OCI-LY7 (cell line): ENCODE results near the gene SMAGP. TPM values are rescaled to one million over a fixed set of nuclear protein-coding genes. Genes with fewer than 3 reads are reported as not detected.

Source experiments
- BruUV-seq: library from RNA; stranded (reverse); fragments of 400-500 nt; replicated peaks from 2 replicates; lab custom pipeline; 2021; lab: Mats Ljungman, UMichigan
- CTCF ChIA-PET: fragments of 300-600 bp; sonication (Branson Sonifier 250); formaldehyde crosslinking; loops from one replicate; lab custom pipeline; 2022; ENCODE audit warnings: antibody characterized with exemption; ENCODE audit not compliant: unreplicated experiment; lab: Charles Lee
- POLR2A ChIA-PET: fragments of 300-600 bp; sonication (Branson Sonifier 250); formaldehyde crosslinking; loops from one replicate; lab custom pipeline; 2022; ENCODE audit warnings: antibody characterized with exemption; lab: Charles Lee
- DNase-seq: peaks from one replicate; pipeline ENCODE4 v3.0.0-alpha.2; 2015; ENCODE audit warnings: low spot score
- H2AFZ ChIP-seq: fragments of 200-600 bp; sonication (generic), shearing (Covaris generic); 2 replicates; pipeline ENCODE4 v1.6.1; 2014; ENCODE audit warnings: mild to moderate bottlenecking, antibody characterized with exemption, low read length, moderate library complexity
- H3K27ac ChIP-seq: fragments of 200-600 bp; sonication (generic); 2 replicates; pipeline ENCODE4 v1.5.1; 2014; ENCODE audit warnings: mixed run types, low read depth, mild to moderate bottlenecking, moderate library complexity, low read length, inconsistent platforms; ENCODE audit not compliant: poor library complexity, severe bottlenecking
- H3K36me3 ChIP-seq: fragments of 200-600 bp; sonication (generic); 2 replicates; pipeline ENCODE4 v1.6.1; 2014; ENCODE audit warnings: mild to moderate bottlenecking, antibody characterized with exemption, low read length, moderate library complexity, mixed read lengths; ENCODE audit not compliant: insufficient read depth
- H3K4me1 ChIP-seq: fragments of 200-600 bp; sonication (generic); 2 replicates; pipeline ENCODE4 v1.5.1; 2014; ENCODE audit warnings: mild to moderate bottlenecking, low read length; ENCODE audit not compliant: insufficient read depth, poor library complexity, severe bottlenecking
- H3K4me2 ChIP-seq: fragments of 200-600 bp; sonication (generic); 2 replicates; pipeline ENCODE4 v1.6.1; 2014; ENCODE audit warnings: mild to moderate bottlenecking, low read length
- H3K4me3 ChIP-seq: fragments of 200-600 bp; sonication (generic); 2 replicates; pipeline ENCODE4 v1.5.1; 2014; ENCODE audit warnings: mild to moderate bottlenecking, low read depth, low read length; ENCODE audit not compliant: poor library complexity, severe bottlenecking
- H3K79me2 ChIP-seq: fragments of 200-600 bp; sonication (generic); 2 replicates; pipeline ENCODE4 v1.6.1; 2016; ENCODE audit warnings: low read depth, mild to moderate bottlenecking, low read length, moderate library complexity, mixed read lengths; ENCODE audit not compliant: insufficient read depth
- H3K9me2 ChIP-seq: fragments of 200-600 bp; sonication (generic); 2 replicates; pipeline ENCODE4 v1.6.1; 2016; ENCODE audit warnings: mild to moderate bottlenecking, low read length, mixed read lengths; ENCODE audit not compliant: insufficient read depth
- H3K9me3 ChIP-seq: fragments of 200-600 bp; sonication (generic); 2 replicates; pipeline ENCODE4 v1.6.1; 2014; ENCODE audit warnings: mild to moderate bottlenecking, mixed run types, low read length, mixed read lengths
- H4K20me1 ChIP-seq: fragments of 200-600 bp; sonication (generic); 2 replicates; pipeline ENCODE4 v1.6.1; 2014; ENCODE audit warnings: mild to moderate bottlenecking, antibody characterized with exemption, low read length, moderate library complexity, mixed read lengths; ENCODE audit not compliant: insufficient read depth
- CTCF ChIP-seq: fragments of 200-600 bp; sonication (generic); conservative IDR thresholded peaks from 2 replicates; pipeline ENCODE4 v1.5.1; 2014; ENCODE audit warnings: mild to moderate bottlenecking, antibody characterized with exemption, low read length, moderate library complexity, mixed read lengths
- EZH2phosphoT487 ChIP-seq: fragments of 200-600 bp; sonication (generic); IDR thresholded peaks from 2 replicates; pipeline ENCODE4 v1.6.1; 2018; ENCODE audit warnings: low read depth, borderline replicate concordance, mild to moderate bottlenecking, mixed run types, antibody characterized with exemption, low read length, moderate library complexity, mixed read lengths
- intact Hi-C: fragments of 100-400 bp; cut with micrococcal nuclease; formaldehyde crosslinking; loops from one replicate; pipeline ENCODE4 v1.10.0; 2022; ENCODE audit not compliant: unreplicated experiment
- total RNA-seq, 2 experiments: library from RNA; depleted of rRNA in 1 of 2; stranded (reverse); fragments of >200 nt in 1 of 2; shearing (Covaris generic) in 1 of 2; gene quantifications; 2 replicates each; pipeline ENCODE4 v1.2.3, GENCODE V29; 2014 to 2022

The SMAGP gene
- total RNA-seq, 2 experiments from 2014 or later, result 2.6 TPM; not detected in 1

GRCh38 chr12:51240971-51241370, 29.2 kb downstream of the SMAGP start:
- H3K9me3 ChIP-seq, result no peaks in the 10 kb centered on the region
- H3K9me2 ChIP-seq, result no peaks in the 10 kb centered on the region
- peaks cover 17% of the 10 kb centered on the region for H3K79me2 ChIP-seq
- no peak for DNase-seq
- intact Hi-C loops, result no loop called here
- peaks cover 18% of the 10 kb centered on the region for H3K4me1 ChIP-seq
- TF ChIP-seq EZH2phosphoT487 (no peak), CTCF (no peak)
- H3K4me2 ChIP-seq, result no peak overlapping the region
- no peak overlapping the region for H3K4me3 ChIP-seq
- no peak overlapping the region for H3K27ac ChIP-seq
- H4K20me1 ChIP-seq, result 0 out of 2 replicates have a peak, but pooled peaks cover 6% of the 10 kb centered on the region
- H2AFZ ChIP-seq, result no peak overlapping the region
- peaks cover 43% of the 10 kb centered on the region for H3K36me3 ChIP-seq
- ChIA-PET POLR2A (interaction anchor here (0.6 to 1.5 kb wide), 4 partner anchors 23 to 1963 kb away, joined by 3 to 5 read pairs (median 4); partner anchors contain the start of genes POU6F1 and SLC11A2), CTCF (no interaction called here)
- no TSS peak for BruUV-seq

- intact Hi-C loops, result loop anchor here (1.0 to 10.0 kb wide), 6 partner anchors 20 to 474 kb away; partner anchors contain the start of genes ATF1, BIN2, LETMD1 and POU6F1
- Histone ChIP-seq H3K36me3 (peaks cover 32% of the 10 kb centered on the region), H3K4me2 (peak within 1 kb of the TSS; percentile 96), H3K79me2 (peaks cover 17% of the 10 kb centered on the region), H3K9me3 (no peaks in the 10 kb centered on the region), H3K4me1 (peaks cover 16% of the 10 kb centered on the region), H3K9me2 (no peaks in the 10 kb centered on the region), H2AFZ (peak within 1 kb of the TSS; percentile 93), H3K27ac (peak within 1 kb of the TSS; percentile 94), H3K4me3 (peak within 1 kb of the TSS; percentile 95), H4K20me1 (0 out of 2 replicates have a peak, but pooled peaks cover 6% of the 10 kb centered on the region)
- TF ChIP-seq EZH2phosphoT487 (no peak), CTCF (no peak)
- DNase-seq, result peak; percentile 98
- CTCF ChIA-PET, result no interaction called here
- BruUV-seq, result no TSS peak
- POLR2A ChIA-PET, result interaction anchor here (0.6 to 2.2 kb wide), 12 partner anchors 8 to 313 kb away, joined by 3 to 18 read pairs (median 3); partner anchors contain the start of gene POU6F1
These were observed 31.5 kb downstream of the SMAGP start, which contains the start of gene DAZAP2 for GRCh38 chr12:51238510-51239334. DAZAP2 (plus strand) TSS chr12:51238826; CDS start chr12:51238908, 82 bp downstream.
